Ovary (tissue), 3 donors: ENCODE results near the gene IRF1.

ENCODE experiments used
- POLR2A ChIP-seq: fragments of 450-650 bp; IDR thresholded peaks from one replicate; pipeline ENCODE4 v1.6.1; 2017; ENCODE audit warnings: antibody characterized with exemption, mild to moderate bottlenecking, moderate library complexity
- TF ChIP-seq, protein P1 (sequence below), 3 donors: fragments of 450-650 bp in 2 of 3; fragments of 200-600 bp in 1 of 3; IDR thresholded peaks; one replicate each; pipeline versions ENCODE4 v1.5.1 to v1.8.0; 2016 to 2022; ENCODE audit warnings: antibody characterized with exemption in 3 of 3, mild to moderate bottlenecking in 1 of 3
- donor health status: DM: no; HTN: no; CAD: no.

DNA sequence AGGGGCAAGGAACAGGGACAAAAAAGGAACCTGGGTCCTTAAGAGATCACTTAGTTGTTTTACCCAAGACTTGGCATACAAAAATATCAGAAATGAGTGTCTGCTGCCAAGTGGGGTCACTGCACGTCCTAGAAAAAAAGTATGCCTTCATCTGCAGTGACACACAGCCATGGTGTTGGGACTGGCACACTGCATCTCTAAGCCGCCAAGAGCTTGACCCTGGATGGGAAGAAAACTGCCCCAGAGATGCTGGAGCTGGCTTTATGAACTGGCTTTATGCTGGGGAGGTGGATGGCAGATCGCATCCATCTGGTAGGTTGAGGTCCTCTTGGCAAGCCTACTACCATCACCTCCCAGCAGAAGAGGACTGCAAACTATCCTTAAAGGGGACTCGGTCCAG lies 51.7 kb downstream of the IRF1 start:
- TF ChIP-seq, protein P1, sequence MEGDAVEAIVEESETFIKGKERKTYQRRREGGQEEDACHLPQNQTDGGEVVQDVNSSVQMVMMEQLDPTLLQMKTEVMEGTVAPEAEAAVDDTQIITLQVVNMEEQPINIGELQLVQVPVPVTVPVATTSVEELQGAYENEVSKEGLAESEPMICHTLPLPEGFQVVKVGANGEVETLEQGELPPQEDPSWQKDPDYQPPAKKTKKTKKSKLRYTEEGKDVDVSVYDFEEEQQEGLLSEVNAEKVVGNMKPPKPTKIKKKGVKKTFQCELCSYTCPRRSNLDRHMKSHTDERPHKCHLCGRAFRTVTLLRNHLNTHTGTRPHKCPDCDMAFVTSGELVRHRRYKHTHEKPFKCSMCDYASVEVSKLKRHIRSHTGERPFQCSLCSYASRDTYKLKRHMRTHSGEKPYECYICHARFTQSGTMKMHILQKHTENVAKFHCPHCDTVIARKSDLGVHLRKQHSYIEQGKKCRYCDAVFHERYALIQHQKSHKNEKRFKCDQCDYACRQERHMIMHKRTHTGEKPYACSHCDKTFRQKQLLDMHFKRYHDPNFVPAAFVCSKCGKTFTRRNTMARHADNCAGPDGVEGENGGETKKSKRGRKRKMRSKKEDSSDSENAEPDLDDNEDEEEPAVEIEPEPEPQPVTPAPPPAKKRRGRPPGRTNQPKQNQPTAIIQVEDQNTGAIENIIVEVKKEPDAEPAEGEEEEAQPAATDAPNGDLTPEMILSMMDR (IDR thresholded peaks at IDR 0.05): no peak
- TF ChIP-seq POLR2A: no peak
